GM19463 (cell line): ENCODE measurements around the gene OTOG.

ENCODE experiments used
- ATAC-seq: cut with Tn5 transposase; IDR thresholded peaks from one replicate; pipeline ENCODE4 v1.9.1; 2021; ENCODE audit warnings: mild to moderate bottlenecking, moderate library complexity; ENCODE audit not compliant: unreplicated experiment

OTOG gene

GRCh38 chr11:17519061-17519885 lies 27.8 kb upstream of the OTOG start:
- ATAC-seq: no peak

- no peak for ATAC-seq
Observed at GRCh38 chr11:17521106-17521900, 25.8 kb upstream of the OTOG start.

- ATAC-seq: no peak
Observed at GRCh38 chr11:17522655-17523054, 24.4 kb upstream of the OTOG start.

GRCh38 chr11:17524221-17524620 lies 22.8 kb upstream of the OTOG start:
- ATAC-seq: no peak

GRCh38 chr11:17525570-17525969 lies 21.5 kb upstream of the OTOG start:
- no peak for ATAC-seq

- ATAC-seq: no peak
Observed at GRCh38 chr11:17526326-17526725, 20.7 kb upstream of the OTOG start.

GRCh38 chr11:17526931-17527627 lies 20.0 kb upstream of the OTOG start:
- no peak for ATAC-seq

GRCh38 chr11:17527628-17527995 lies 19.4 kb upstream of the OTOG start:
- ATAC-seq: no peak

GRCh38 chr11:17528181-17528691 lies 18.8 kb upstream of the OTOG start:
- ATAC-seq: peak; percentile 66

GRCh38 chr11:17528906-17529843 lies 17.9 kb upstream of the OTOG start:
- ATAC-seq: no peak

- ATAC-seq: no peak
Observed at GRCh38 chr11:17529844-17530185, 17.2 kb upstream of the OTOG start.

GRCh38 chr11:17531071-17531600 lies 15.9 kb upstream of the OTOG start:
- no peak for ATAC-seq

- ATAC-seq: no peak
Observed at GRCh38 chr11:17531636-17532113, 15.4 kb upstream of the OTOG start.

GRCh38 chr11:17532784-17533183 lies 14.3 kb upstream of the OTOG start:
- ATAC-seq: no peak

- ATAC-seq: no peak
Observed at GRCh38 chr11:17533341-17533740, 13.7 kb upstream of the OTOG start.

- ATAC-seq: no peak
Observed at GRCh38 chr11:17533778-17534415, 13.2 kb upstream of the OTOG start.

- no peak for ATAC-seq
Observed at GRCh38 chr11:17535488-17535887, 11.6 kb upstream of the OTOG start.

- ATAC-seq: no peak
Observed at GRCh38 chr11:17537261-17537660, 9.8 kb upstream of the OTOG start.

GRCh38 chr11:17538054-17538453 lies 9.0 kb upstream of the OTOG start:
- ATAC-seq: no peak

- ATAC-seq: no peak
Observed at GRCh38 chr11:17538731-17539130, 8.3 kb upstream of the OTOG start.
